ENCODE data around the gene USP35.

DNA sequence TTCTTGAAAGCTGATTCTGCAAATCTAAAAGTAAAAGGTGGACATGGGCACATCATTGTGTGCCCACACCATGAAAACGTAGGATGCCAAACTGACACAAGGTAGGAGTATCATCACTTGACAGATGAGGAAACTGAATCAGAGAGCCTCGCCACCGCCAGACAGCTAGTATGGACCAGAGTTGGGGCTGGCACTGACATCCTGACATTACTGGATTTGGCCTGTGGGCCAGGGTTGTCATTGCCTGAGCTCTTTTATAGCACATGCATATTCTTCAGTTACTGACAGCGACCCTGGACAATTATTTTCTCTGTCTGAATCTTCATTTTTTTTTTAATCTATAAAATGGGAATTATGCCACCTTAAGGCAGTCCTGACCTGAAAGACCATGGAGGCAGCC lies 16.5 kb downstream of the USP35 start:
- TF ChIP-seq CHD4 (IDR thresholded peaks at IDR 0.05; ENCODE audit: borderline replicate concordance) (no peak), JUN (IDR thresholded peaks at IDR 0.05) (no peak), POLR2A (IDR thresholded peaks at IDR 0.05; ENCODE audit: low read length) (no peak), RFX5 (IDR thresholded peaks at IDR 0.05) (no peak), PHF8 (IDR thresholded peaks at IDR 0.05; ENCODE audit: borderline replicate concordance, low read depth) (no peak)
- TF ChIP-seq, protein P1, sequence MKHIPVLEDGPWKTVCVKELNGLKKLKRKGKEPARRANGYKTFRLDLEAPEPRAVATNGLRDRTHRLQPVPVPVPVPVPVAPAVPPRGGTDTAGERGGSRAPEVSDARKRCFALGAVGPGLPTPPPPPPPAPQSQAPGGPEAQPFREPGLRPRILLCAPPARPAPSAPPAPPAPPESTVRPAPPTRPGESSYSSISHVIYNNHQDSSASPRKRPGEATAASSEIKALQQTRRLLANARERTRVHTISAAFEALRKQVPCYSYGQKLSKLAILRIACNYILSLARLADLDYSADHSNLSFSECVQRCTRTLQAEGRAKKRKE (CRISPR knock-in tag; IDR thresholded peaks at IDR 0.05; ENCODE audit: low read depth) = no peak

Data from A549 (cell line).